IMR-90 (cell line): ENCODE results near the gene ADAMTS14. TPM values are rescaled to one million over a fixed set of nuclear protein-coding genes. Genes with fewer than 3 reads are reported as not detected.

Source experiments
- ATAC-seq: fragments of 200-7000 bp; cut with Tn5 transposase; 2 replicates; pipeline ENCODE4 v1.9.1; 2020; ENCODE audit warnings: low read depth, mild to moderate bottlenecking, moderate library complexity
- BruUV-seq: library from RNA; stranded (reverse); fragments of 400-500 nt; replicated peaks from 2 replicates; lab custom pipeline; 2021; lab: Mats Ljungman, UMichigan
- CTCF ChIA-PET: fragments of 300-600 bp; formaldehyde crosslinking; extraction: SDS; loops from one replicate; lab custom pipeline; 2021; ENCODE audit warnings: antibody characterized with exemption; lab: Yijun Ruan, JAX
- POLR2A ChIA-PET: fragments of 300-600 bp; sonication (Branson Sonifier 250); formaldehyde crosslinking; loops from one replicate; lab custom pipeline; 2022; ENCODE audit warnings: antibody characterized with exemption; ENCODE audit not compliant: unreplicated experiment; lab: Charles Lee
- DNase-seq: peaks from one replicate; pipeline ENCODE4 v3.0.0; 2013
- H2AFZ ChIP-seq: replicated peaks from 2 replicates; pipeline ENCODE3; 2013; ENCODE audit warnings: low read length, mild to moderate bottlenecking; ENCODE audit not compliant: poor library complexity
- H2AK5ac ChIP-seq: 2 replicates; pipeline ENCODE4 v1.6.1; 2013; ENCODE audit warnings: low read depth, low read length, inconsistent platforms
- H2AK9ac ChIP-seq: replicated peaks from 2 replicates; pipeline ENCODE3; 2013; ENCODE audit warnings: mild to moderate bottlenecking, low read depth, low read length, moderate library complexity; ENCODE audit not compliant: poor library complexity
- H2BK120ac ChIP-seq: 2 replicates; pipeline ENCODE4 v1.6.1; 2013; ENCODE audit warnings: low read depth, low read length, inconsistent platforms
- H2BK15ac ChIP-seq: 3 replicates; pipeline ENCODE4 v1.6.1; 2013; ENCODE audit warnings: low read depth, low read length, inconsistent platforms
- H2BK20ac ChIP-seq: 2 replicates; pipeline ENCODE4 v1.6.1; 2013; ENCODE audit warnings: low read depth, mild to moderate bottlenecking, inconsistent platforms, low read length, moderate library complexity
- H2BK5ac ChIP-seq: 2 replicates; pipeline ENCODE4 v1.6.1; 2013; ENCODE audit warnings: mild to moderate bottlenecking, low read depth, low read length, inconsistent platforms; ENCODE audit not compliant: poor library complexity, severe bottlenecking
- H3K14ac ChIP-seq: replicated peaks from 2 replicates; pipeline ENCODE4 v1.6.1; 2013; ENCODE audit warnings: low read depth, low read length, inconsistent platforms
- H3K18ac ChIP-seq: 2 replicates; pipeline ENCODE4 v1.6.1; 2013; ENCODE audit warnings: low read depth, low read length, control low read depth
- H3K23ac ChIP-seq: 2 replicates; pipeline ENCODE4 v1.6.1; 2013; ENCODE audit warnings: low read depth, low read length, inconsistent platforms
- H3K27ac ChIP-seq: 2 replicates; pipeline ENCODE4 v1.5.1; 2013; ENCODE audit warnings: mild to moderate bottlenecking, control low read depth, low read length; ENCODE audit not compliant: insufficient read depth
- H3K27me3 ChIP-seq: 2 replicates; pipeline ENCODE4 v1.6.1; 2013; ENCODE audit warnings: low read length; ENCODE audit not compliant: control insufficient read depth, insufficient read depth
- H3K36me3 ChIP-seq: 2 replicates; pipeline ENCODE4 v1.6.1; 2013; ENCODE audit warnings: low read length, mixed read lengths; ENCODE audit not compliant: control insufficient read depth, insufficient read depth
- H3K4ac ChIP-seq: 2 replicates; pipeline ENCODE4 v1.6.1; 2013; ENCODE audit warnings: low read depth, low read length, inconsistent platforms
- H3K4me1 ChIP-seq: 2 replicates; pipeline ENCODE4 v1.6.1; 2013; ENCODE audit warnings: low read length, mixed read lengths; ENCODE audit not compliant: control insufficient read depth, insufficient read depth
- H3K4me2 ChIP-seq: 2 replicates; pipeline ENCODE4 v1.6.1; 2013; ENCODE audit warnings: low read depth, mild to moderate bottlenecking, control low read depth, low read length, moderate library complexity
- H3K4me3 ChIP-seq: 2 replicates; pipeline ENCODE4 v1.5.1; 2013; ENCODE audit warnings: low read depth, mild to moderate bottlenecking, control low read depth, low read length, moderate library complexity; ENCODE audit not compliant: insufficient read depth
- H3K56ac ChIP-seq: 2 replicates; pipeline ENCODE4 v1.6.1; 2013; ENCODE audit warnings: low read length, inconsistent platforms; ENCODE audit not compliant: insufficient read depth; ENCODE audit errors: extremely low read depth
- H3K79me1 ChIP-seq, 2 experiments: 2 replicates each; pipeline ENCODE4 v1.6.1; 2013; ENCODE audit warnings: low read length in 2 of 2, inconsistent platforms in 1 of 2, low read depth in 1 of 2
- H3K9ac ChIP-seq: 2 replicates; pipeline ENCODE4 v1.6.1; 2013; ENCODE audit warnings: low read depth, low read length, control low read depth
- H3K9me1 ChIP-seq: 2 replicates; pipeline ENCODE4 v1.6.1; 2013; ENCODE audit warnings: low read length, inconsistent platforms; ENCODE audit not compliant: insufficient read depth
- H3K9me3 ChIP-seq: 2 replicates; pipeline ENCODE4 v1.6.1; 2013; ENCODE audit warnings: low read length; ENCODE audit not compliant: control insufficient read depth, insufficient read depth
- H4K20me1 ChIP-seq: 2 replicates; pipeline ENCODE4 v1.6.1; 2013; ENCODE audit warnings: low read length, inconsistent platforms; ENCODE audit not compliant: insufficient read depth
- H4K5ac ChIP-seq: 2 replicates; pipeline ENCODE4 v1.6.1; 2013; ENCODE audit warnings: mild to moderate bottlenecking, low read depth, low read length, control low read depth
- H4K8ac ChIP-seq, 2 experiments: 2 replicates each; pipeline ENCODE4 v1.6.1; 2013; ENCODE audit warnings: low read depth in 2 of 2, low read length in 2 of 2, control low read depth in 1 of 2, inconsistent platforms in 1 of 2
- H4K91ac ChIP-seq: 2 replicates; pipeline ENCODE4 v1.6.1; 2013; ENCODE audit warnings: low read depth, low read length, inconsistent platforms; ENCODE audit not compliant: insufficient read depth
- BHLHE40 ChIP-seq: fragments of 150-350 bp; IDR thresholded peaks from 2 replicates; pipeline ENCODE4 v1.6.1; 2016; ENCODE audit warnings: mild to moderate bottlenecking, low read depth, low read length
- CHD1 ChIP-seq: IDR thresholded peaks from 2 replicates; pipeline ENCODE4 v1.6.1; 2012; ENCODE audit warnings: low read depth, low read length, improper control_type of control experiment
- FOS ChIP-seq: fragments of 150-350 bp; IDR thresholded peaks from 2 replicates; pipeline ENCODE4 v1.6.1; 2016; ENCODE audit warnings: low read depth, low read length
- MAFK ChIP-seq: IDR thresholded peaks from 2 replicates; pipeline ENCODE4 v1.6.1; 2012; ENCODE audit warnings: low read depth, low read length, improper control_type of control experiment
- MAZ ChIP-seq: IDR thresholded peaks from 2 replicates; pipeline ENCODE4 v1.6.1; 2012; ENCODE audit warnings: low read depth, mild to moderate bottlenecking, low read length, improper control_type of control experiment, moderate library complexity, borderline replicate concordance
- MXI1 ChIP-seq: IDR thresholded peaks from 2 replicates; pipeline ENCODE4 v1.6.1; 2012; ENCODE audit warnings: low read depth, mild to moderate bottlenecking, low read length, moderate library complexity, borderline replicate concordance
- NFE2L2 ChIP-seq: fragments of 150-350 bp; IDR thresholded peaks from 2 replicates; pipeline ENCODE4 v1.6.1; 2016; ENCODE audit warnings: low read depth, mild to moderate bottlenecking, low read length
- POLR2A ChIP-seq: IDR thresholded peaks from 2 replicates; pipeline ENCODE4 v1.6.1; 2012; ENCODE audit warnings: mild to moderate bottlenecking, low read depth, low read length
- RAD21 ChIP-seq: IDR thresholded peaks from 2 replicates; pipeline ENCODE4 v1.6.1; 2012; ENCODE audit warnings: low read length, improper control_type of control experiment
- RCOR1 ChIP-seq: IDR thresholded peaks from 2 replicates; pipeline ENCODE4 v1.6.1; 2012; ENCODE audit warnings: mild to moderate bottlenecking, low read length, improper control_type of control experiment; ENCODE audit not compliant: insufficient replicate concordance
- RFX5 ChIP-seq: IDR thresholded peaks from 2 replicates; pipeline ENCODE4 v1.8.0; 2012; ENCODE audit warnings: low read depth, mild to moderate bottlenecking, low read length, moderate library complexity
- SMC3 ChIP-seq: fragments of 150-350 bp; IDR thresholded peaks from 2 replicates; pipeline ENCODE4 v1.6.1; 2016; ENCODE audit warnings: low read depth, mild to moderate bottlenecking, antibody characterized with exemption, low read length, moderate library complexity
- WGBS, 2 experiments: methylation state at CpG; one replicate each; pipeline versions ENCODE4 v1.1.5 to v1.1.7; 2013; ENCODE audit warnings: missing lambda C conversion rate in 2 of 2; ENCODE audit not compliant: insufficient read length in 1 of 2; ENCODE audit errors: extremely low coverage in 2 of 2; 5-methylcytosine and 5-hydroxymethylcytosine counted together
- dilution Hi-C: fragments of 300-500 bp; cut with HindIII; formaldehyde crosslinking; loops from one replicate; pipeline ENCODE4 v1.14.3; 2018; ENCODE audit warnings: low sequenced_read_pairs; ENCODE audit not compliant: unreplicated experiment
- in situ Hi-C: fragments of 300-500 bp; cut with MboI; formaldehyde crosslinking; loops from 3 replicates; pipeline ENCODE4 v1.14.3; 2019; ENCODE audit warnings: low sequenced_read_pairs, inconsistent platforms, mixed read lengths
- intact Hi-C: fragments of 100-400 bp; cut with micrococcal nuclease; formaldehyde crosslinking; loops from 2 replicates; pipeline ENCODE4 v1.10.0; 2022
- polyA plus RNA-seq, 3 experiments: library from polyadenylated mRNA; depleted of rRNA; stranded (reverse); fragments of >200 nt; gene quantifications; 2 replicates each; pipeline ENCODE4 v1.2.3, GENCODE V29; 2012; ENCODE audit warnings: low replicate concordance in 1 of 3
- total RNA-seq: library from RNA; depleted of rRNA; stranded (reverse); fragments of >200 nt; gene quantifications from 2 replicates; pipeline ENCODE4 v1.2.3, GENCODE V29; 2012
- TF ChIP-seq, protein P1 (sequence below): conservative IDR thresholded peaks from 2 replicates; pipeline ENCODE4 v1.5.1; 2012; ENCODE audit warnings: mild to moderate bottlenecking, low read depth, low read length, improper control_type of control experiment
- TF ChIP-seq, protein P2 (sequence below): fragments of 150-350 bp; IDR thresholded peaks from 2 replicates; pipeline ENCODE4 v1.6.1; 2017; ENCODE audit warnings: mild to moderate bottlenecking, antibody characterized with exemption, low read length, low read depth

Gene ADAMTS14
- total and polyA plus RNA-seq, 2 of the 4 experiments (the other 2 are of a cell fraction): under 0.01 to 0.31 TPM

DNA sequence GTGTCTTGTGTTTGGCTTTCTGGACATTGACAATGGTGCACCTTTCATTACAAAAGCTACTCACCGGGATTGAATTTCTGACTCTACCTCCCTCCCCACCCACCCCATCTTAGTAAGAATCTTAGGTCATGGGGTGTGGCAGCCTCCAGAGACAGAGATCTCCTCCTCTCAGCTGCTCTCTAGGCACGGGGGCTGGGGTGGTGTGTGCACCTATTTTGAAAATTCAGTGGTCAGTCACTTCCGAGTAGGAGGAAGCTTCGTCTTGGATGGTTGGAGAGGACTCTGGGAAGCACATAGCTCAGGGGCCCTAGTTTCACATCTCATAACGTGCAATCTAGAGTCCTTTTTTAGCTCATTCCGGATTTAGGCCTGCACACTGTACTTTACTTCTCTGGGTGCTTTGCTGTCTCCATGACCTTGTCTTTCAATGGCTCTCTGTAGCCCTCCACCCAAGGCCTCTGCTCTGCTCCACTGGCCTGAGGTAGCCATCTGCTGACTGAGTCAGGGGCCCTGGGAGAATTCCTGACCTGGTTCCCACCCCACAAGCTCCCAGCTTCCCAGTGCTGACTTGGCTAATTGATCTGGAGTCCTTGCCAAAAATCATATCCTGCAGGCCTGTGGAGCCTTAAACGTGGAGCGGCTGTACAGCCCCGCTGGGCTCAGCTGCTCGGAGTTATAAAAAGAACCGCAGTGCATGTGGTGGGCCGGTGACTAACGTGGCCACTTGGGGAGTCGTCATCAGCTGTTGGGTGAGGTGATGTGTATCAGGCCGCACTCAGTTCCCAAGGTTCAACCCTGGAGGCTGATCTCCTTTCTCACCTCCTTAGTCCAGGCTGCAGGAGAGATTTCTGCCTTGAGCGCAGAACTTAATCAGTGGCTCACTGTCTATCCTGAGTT is 19.3 kb upstream of the ADAMTS14 start (continued):
- TF ChIP-seq RFX5: no peak

DNA sequence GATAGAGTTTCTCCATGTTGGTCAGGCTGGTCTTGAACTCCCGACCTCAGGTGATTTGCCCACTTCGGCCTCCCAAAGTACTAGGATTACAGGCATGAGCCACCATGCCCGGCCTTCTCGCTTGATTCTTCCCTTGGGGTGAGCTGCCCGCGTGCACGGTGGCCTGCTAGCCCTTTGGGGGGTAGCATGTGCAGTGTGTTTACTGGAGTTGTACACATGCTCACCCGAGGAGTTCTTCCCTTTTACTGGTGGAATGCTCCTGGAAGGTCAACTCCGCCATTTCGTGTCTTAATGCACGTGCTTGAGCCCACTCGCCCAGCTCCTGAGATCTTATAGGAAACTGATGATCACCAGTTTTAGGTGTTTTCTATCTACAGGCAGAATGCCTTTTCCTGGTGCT is 17.0 kb upstream of the ADAMTS14 start:
- Histone ChIP-seq H3K23ac (no peak overlapping the region), H2AK9ac (no peak overlapping the region), H2AFZ (no peak overlapping the region), H3K4ac (no peak overlapping the region), H3K4me1 (peaks cover 10% of the 10 kb centered on the region), H2BK15ac (no peak overlapping the region; the same call in 2 of the 3 replicates), H3K9me1 (peaks cover 7% of the 10 kb centered on the region), H3K4me3 (no peak overlapping the region), H3K14ac (no peak overlapping the region), H4K8ac (no peak overlapping the region), H3K9ac (no peak overlapping the region), H2AK5ac (no peak overlapping the region), H4K91ac (no peak overlapping the region), H2BK20ac (no peak overlapping the region), H3K9me3 (0 out of 2 replicates have a peak, but pooled peaks cover 4% of the 10 kb centered on the region), H4K20me1 (no peaks in the 10 kb centered on the region), H2BK120ac (0 out of 2 replicates have a peak overlapping the region, but pooled peaks have one; percentile 78), H3K79me1 (no peaks in the 10 kb centered on the region), H4K5ac (no peak overlapping the region), H3K27ac (no peak overlapping the region), H3K36me3 (no peaks in the 10 kb centered on the region), H3K4me2 (no peak overlapping the region), H3K18ac (no peak overlapping the region), H3K27me3 (no peaks in the 10 kb centered on the region), H2BK5ac (no peak overlapping the region), H3K56ac (no peak overlapping the region)
- intact Hi-C loops: no loop called here
- ATAC-seq: no peak
- ChIA-PET CTCF (no interaction called here), POLR2A (no interaction called here)
- dilution Hi-C loops: no loop called here
- no peak for DNase-seq
- 100% methylated on average over 1 of the region's 12 CpGs; no CpG with 5 or more reads in 1 of the 2 experiments for WGBS, 2 experiments
- no TSS peak for BruUV-seq
- in situ Hi-C loops: no loop called here
- TF ChIP-seq BHLHE40 (no peak), MAFK (no peak), NFE2L2 (no peak), RAD21 (no peak), RFX5 (no peak), POLR2A (no peak), MXI1 (no peak), SMC3 (no peak), CHD1 (no peak), RCOR1 (no peak), FOS (no peak), MAZ (no peak)
- TF ChIP-seq, protein P1, sequence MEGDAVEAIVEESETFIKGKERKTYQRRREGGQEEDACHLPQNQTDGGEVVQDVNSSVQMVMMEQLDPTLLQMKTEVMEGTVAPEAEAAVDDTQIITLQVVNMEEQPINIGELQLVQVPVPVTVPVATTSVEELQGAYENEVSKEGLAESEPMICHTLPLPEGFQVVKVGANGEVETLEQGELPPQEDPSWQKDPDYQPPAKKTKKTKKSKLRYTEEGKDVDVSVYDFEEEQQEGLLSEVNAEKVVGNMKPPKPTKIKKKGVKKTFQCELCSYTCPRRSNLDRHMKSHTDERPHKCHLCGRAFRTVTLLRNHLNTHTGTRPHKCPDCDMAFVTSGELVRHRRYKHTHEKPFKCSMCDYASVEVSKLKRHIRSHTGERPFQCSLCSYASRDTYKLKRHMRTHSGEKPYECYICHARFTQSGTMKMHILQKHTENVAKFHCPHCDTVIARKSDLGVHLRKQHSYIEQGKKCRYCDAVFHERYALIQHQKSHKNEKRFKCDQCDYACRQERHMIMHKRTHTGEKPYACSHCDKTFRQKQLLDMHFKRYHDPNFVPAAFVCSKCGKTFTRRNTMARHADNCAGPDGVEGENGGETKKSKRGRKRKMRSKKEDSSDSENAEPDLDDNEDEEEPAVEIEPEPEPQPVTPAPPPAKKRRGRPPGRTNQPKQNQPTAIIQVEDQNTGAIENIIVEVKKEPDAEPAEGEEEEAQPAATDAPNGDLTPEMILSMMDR: no peak
- TF ChIP-seq, protein P2, sequence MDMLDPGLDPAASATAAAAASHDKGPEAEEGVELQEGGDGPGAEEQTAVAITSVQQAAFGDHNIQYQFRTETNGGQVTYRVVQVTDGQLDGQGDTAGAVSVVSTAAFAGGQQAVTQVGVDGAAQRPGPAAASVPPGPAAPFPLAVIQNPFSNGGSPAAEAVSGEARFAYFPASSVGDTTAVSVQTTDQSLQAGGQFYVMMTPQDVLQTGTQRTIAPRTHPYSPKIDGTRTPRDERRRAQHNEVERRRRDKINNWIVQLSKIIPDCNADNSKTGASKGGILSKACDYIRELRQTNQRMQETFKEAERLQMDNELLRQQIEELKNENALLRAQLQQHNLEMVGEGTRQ: no peak
